Activated B cell treated with CpG ODN at 0.5 μM for 24 hours (primary cell): Measurements from ENCODE around the gene DCST2. TPM values are rescaled to one million over a fixed set of nuclear protein-coding genes. Genes with fewer than 3 reads are reported as not detected.

ENCODE experiments used
- ATAC-seq: fragments of 200-7000 bp; cut with Tn5 transposase; one replicate; pipeline ENCODE4 v1.10.0; 2021; ENCODE audit warnings: low read depth, mild to moderate bottlenecking, moderate library complexity
- CTCF ChIA-PET: fragments of 350-600 bp; sonication (Branson Sonifier 250); formaldehyde crosslinking; loops from one replicate; lab custom pipeline; 2021; ENCODE audit warnings: antibody characterized with exemption; lab: Charles Lee
- POLR2A ChIA-PET: fragments of 350-600 bp; sonication (Branson Sonifier 250); formaldehyde crosslinking; loops from one replicate; lab custom pipeline; 2021; ENCODE audit warnings: antibody characterized with exemption; lab: Charles Lee
- DNase-seq: peaks from one replicate; pipeline ENCODE4 v3.0.0; 2022
- H3K27ac Mint-ChIP-seq: one replicate; pipeline ENCODE4 v1.8.0; 2020; ENCODE audit warnings: mixed read lengths
- H3K27me3 Mint-ChIP-seq: one replicate; pipeline ENCODE4 v1.8.0; 2021; ENCODE audit warnings: mixed read lengths
- H3K36me3 Mint-ChIP-seq: one replicate; pipeline ENCODE4 v1.8.0; 2021; ENCODE audit warnings: low read depth, mixed read lengths
- H3K4me1 Mint-ChIP-seq: one replicate; pipeline ENCODE4 v1.8.0; 2021; ENCODE audit warnings: mixed read lengths
- H3K4me3 Mint-ChIP-seq: one replicate; pipeline ENCODE4 v1.8.0; 2020; ENCODE audit warnings: mild to moderate bottlenecking, mixed read lengths
- H3K9me3 Mint-ChIP-seq: one replicate; pipeline ENCODE4 v1.8.0; 2020; ENCODE audit warnings: mixed read lengths
- intact Hi-C: fragments of 100-400 bp; cut with micrococcal nuclease; formaldehyde crosslinking; loops from one replicate; pipeline ENCODE4 v1.15.1; 2024
- total RNA-seq: library from RNA; stranded (reverse); gene quantifications from 2 replicates; pipeline ENCODE4 v1.2.3, GENCODE V29; 2022
- TF ChIP-seq, protein P1 (sequence below): fragments of 200-600 bp; IDR thresholded peaks from one replicate; pipeline ENCODE4 v1.8.0; 2022; ENCODE audit warnings: antibody characterized with exemption, mild to moderate bottlenecking

Gene DCST2
- total RNA-seq, 1 donor from 2014 or later: 1.0 TPM

GRCh38 chr1:155051342-155051776, 17.8 kb upstream of the DCST2 start:
- POLR2A ChIA-PET: interaction anchor here (0.5 to 1.6 kb wide), 13 partner anchors 10 to 931 kb away, joined by 3 to 12 read pairs (median 4); partner anchors contain the start of genes EFNA3, FLAD1, KRTCAP2 and PMVK
- Mint-ChIP-seq H3K27me3 (no peaks in the 10 kb centered on the region), H3K4me3 (peak overlapping the region; percentile 79), H3K9me3 (no peaks in the 10 kb centered on the region), H3K36me3 (peaks cover 2% of the 10 kb centered on the region), H3K4me1 (peaks cover 22% of the 10 kb centered on the region), H3K27ac (no peak overlapping the region)
- peak; percentile 2 for ATAC-seq
- peak; percentile 38 for DNase-seq
- TF ChIP-seq, protein P1, sequence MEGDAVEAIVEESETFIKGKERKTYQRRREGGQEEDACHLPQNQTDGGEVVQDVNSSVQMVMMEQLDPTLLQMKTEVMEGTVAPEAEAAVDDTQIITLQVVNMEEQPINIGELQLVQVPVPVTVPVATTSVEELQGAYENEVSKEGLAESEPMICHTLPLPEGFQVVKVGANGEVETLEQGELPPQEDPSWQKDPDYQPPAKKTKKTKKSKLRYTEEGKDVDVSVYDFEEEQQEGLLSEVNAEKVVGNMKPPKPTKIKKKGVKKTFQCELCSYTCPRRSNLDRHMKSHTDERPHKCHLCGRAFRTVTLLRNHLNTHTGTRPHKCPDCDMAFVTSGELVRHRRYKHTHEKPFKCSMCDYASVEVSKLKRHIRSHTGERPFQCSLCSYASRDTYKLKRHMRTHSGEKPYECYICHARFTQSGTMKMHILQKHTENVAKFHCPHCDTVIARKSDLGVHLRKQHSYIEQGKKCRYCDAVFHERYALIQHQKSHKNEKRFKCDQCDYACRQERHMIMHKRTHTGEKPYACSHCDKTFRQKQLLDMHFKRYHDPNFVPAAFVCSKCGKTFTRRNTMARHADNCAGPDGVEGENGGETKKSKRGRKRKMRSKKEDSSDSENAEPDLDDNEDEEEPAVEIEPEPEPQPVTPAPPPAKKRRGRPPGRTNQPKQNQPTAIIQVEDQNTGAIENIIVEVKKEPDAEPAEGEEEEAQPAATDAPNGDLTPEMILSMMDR: no peak
- intact Hi-C loops: loop anchor here (1.0 to 2.0 kb wide), 5 partner anchors 10 to 121 kb away; partner anchors contain the start of genes KRTCAP2, PYGO2, TRIM46 and ZBTB7B
- CTCF ChIA-PET: interaction anchor here (0.6 to 3.1 kb wide), 16 partner anchors 10 to 492 kb away, joined by 3 to 37 read pairs (median 4); partner anchors contain the start of genes EFNA4, KCNN3, KRTCAP2 and PBXIP1

DNA sequence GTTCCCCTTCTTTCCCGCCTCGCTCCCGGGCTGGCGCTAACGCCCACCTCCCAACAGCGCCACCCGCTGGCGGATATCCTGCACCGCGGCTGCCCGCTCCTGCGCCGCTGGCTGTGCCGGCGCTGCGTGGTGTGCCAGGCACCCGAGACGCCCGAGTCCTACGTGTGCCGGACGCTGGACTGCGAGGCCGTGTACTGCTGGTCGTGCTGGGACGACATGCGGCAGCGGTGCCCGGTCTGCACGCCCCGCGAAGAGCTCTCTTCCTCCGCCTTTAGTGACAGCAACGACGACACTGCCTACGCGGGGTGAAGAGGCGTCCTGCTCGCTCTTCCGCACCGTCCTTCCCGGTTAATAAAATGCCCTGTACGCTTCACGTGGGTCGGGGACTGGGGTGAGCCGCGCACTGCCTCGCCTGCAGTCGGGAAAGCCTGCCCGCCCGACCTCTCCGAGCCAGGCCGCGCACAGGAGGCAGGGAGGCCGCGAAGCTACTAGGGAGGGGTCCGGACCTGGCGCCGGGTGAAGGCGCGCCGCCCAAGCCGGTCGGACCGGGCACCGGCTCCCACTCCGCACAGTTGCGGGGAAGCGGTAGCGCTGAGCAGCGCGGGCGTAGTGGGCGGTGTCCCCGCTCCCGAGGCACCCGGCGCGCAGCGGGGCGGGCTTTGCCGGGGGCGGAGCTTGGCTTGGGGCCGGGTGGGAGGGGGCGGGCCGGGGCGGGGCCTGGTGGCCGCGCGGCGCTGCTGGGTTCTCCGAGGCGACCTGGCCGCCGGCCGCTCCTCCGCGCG, 17.2 kb upstream of the DCST2 start, which contains the start of gene ADAM15:
TSS of gene ADAM15 (plus strand) at position 757 of the 782 bp plus-strand sequence. CDS start 71 bp downstream, outside the sequence.
- intact Hi-C loops: loop anchor here (1.0 to 2.0 kb wide), 5 partner anchors 11 to 122 kb away; partner anchors contain the start of genes KRTCAP2, PYGO2, TRIM46 and ZBTB7B
- Mint-ChIP-seq H3K4me3 (peak within 1 kb of the TSS; percentile 86), H3K27ac (no peak within 1 kb of the TSS), H3K27me3 (no peaks in the 10 kb centered on the region), H3K36me3 (no peaks in the 10 kb centered on the region), H3K4me1 (peaks cover 22% of the 10 kb centered on the region), H3K9me3 (no peaks in the 10 kb centered on the region)
- CTCF ChIA-PET: interaction anchor here (0.6 to 3.1 kb wide), 18 partner anchors 10 to 491 kb away, joined by 3 to 37 read pairs (median 3); partner anchors contain the start of genes EFNA4, KCNN3, KRTCAP2 and PBXIP1
- TF ChIP-seq, protein P1: peak; percentile 56
- POLR2A ChIA-PET: interaction anchor here (0.5 to 1.6 kb wide), 13 partner anchors 11 to 932 kb away, joined by 3 to 12 read pairs (median 3); partner anchors contain the start of genes EFNA3, EFNA4, FLAD1 and KRTCAP2
- ATAC-seq: peak; percentile 83
- DNase-seq: peak; percentile 78

GRCh38 chr1:155049651-155050559, 16.3 kb upstream of the DCST2 start:
- H3K27ac Mint-ChIP-seq: no peak overlapping the region
- CTCF ChIA-PET: interaction anchor here (1.2 to 9.6 kb wide), 9 partner anchors 10 to 123 kb away, joined by 3 to 101 read pairs (median 6); partner anchors contain the start of genes EFNA4, KRTCAP2, PBXIP1 and PMVK
- H3K9me3 Mint-ChIP-seq: no peaks in the 10 kb centered on the region
- H3K36me3 Mint-ChIP-seq: no peaks in the 10 kb centered on the region
- peaks cover 24% of the 10 kb centered on the region for H3K4me1 Mint-ChIP-seq
- intact Hi-C loops: loop anchor here (2.0 kb wide), 2 partner anchors 89 to 123 kb away; partner anchors contain the start of genes KRTCAP2, PYGO2 and TRIM46
- DNase-seq (no peak), ATAC-seq (no peak)
- peak overlapping the region; percentile 86 for H3K4me3 Mint-ChIP-seq
- POLR2A ChIA-PET: interaction anchor here (0.7 to 1.6 kb wide), 7 partner anchors 12 to 1379 kb away, joined by 3 to 12 read pairs (median 4); partner anchors contain the start of genes EFNA4, FLAD1 and ILF2
- TF ChIP-seq, protein P1: no peak
- H3K27me3 Mint-ChIP-seq: no peaks in the 10 kb centered on the region

GRCh38 chr1:155048449-155049334, 15.1 kb upstream of the DCST2 start:
- ATAC-seq (no peak), DNase-seq (no peak)
- H3K4me3 Mint-ChIP-seq: peak overlapping the region; percentile 2
- intact Hi-C loops: no loop called here
- ChIA-PET CTCF (interaction anchor here (9.6 kb wide), 1 partner anchor 12 kb away, joined by 101 read pairs; the partner anchor contains the start of gene EFNA4), POLR2A (interaction anchor here (0.6 kb wide), 1 partner anchor 64 kb away, joined by 6 read pairs; no protein-coding TSS in a partner anchor)
- no peak overlapping the region for H3K27ac Mint-ChIP-seq
- H3K4me1 Mint-ChIP-seq: peaks cover 26% of the 10 kb centered on the region
- H3K36me3 Mint-ChIP-seq: no peaks in the 10 kb centered on the region
- H3K27me3 Mint-ChIP-seq: no peaks in the 10 kb centered on the region
- no peaks in the 10 kb centered on the region for H3K9me3 Mint-ChIP-seq
- TF ChIP-seq, protein P1: no peak
